Cerebellar cortex (tissue), 1 donor: ENCODE data around the gene ADCY9.

Experiments
- DNase-seq: peaks from one replicate; pipeline ENCODE4 v3.0.0-alpha.2; 2015; ENCODE audit warnings: low spot score

ADCY9 gene

DNA sequence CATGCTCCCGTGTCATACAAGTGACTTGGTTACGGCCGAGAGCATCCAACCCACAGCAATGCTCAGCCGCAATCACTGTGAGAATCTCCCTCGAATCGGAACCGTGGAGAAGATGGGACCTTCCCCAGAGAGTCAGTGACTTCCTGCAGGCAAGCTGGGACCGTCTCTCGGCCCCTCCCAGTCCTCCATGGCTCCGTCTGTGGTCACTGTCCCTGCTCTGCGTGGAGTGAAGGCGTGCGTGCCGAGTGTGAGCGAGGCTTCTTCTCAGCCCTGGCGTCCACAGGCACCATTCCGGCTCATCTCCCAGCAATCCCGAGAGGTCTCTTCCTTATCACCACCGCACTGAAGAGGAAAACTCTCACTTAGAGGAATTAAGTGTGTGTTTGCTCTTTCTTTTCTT lies 113.1 kb downstream of the ADCY9 start:
- DNase-seq, result no peak

DNA sequence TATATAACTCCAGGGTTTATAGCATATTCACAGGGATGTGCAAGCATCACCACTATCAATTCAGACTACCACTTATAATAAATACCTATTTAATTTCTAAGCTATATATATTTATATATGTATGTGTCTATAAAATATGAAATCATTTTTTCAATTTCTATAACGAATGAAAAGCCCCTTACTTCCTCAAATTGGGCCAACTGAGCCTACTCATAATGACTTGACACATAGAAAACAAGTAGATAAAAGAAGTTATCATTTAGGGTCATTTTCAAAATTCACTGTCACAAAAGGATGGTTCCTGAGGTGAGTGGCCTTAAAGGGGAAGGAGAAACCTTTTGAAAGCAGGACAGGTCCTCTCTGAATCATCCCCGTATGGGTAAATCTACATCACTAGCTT lies 114.1 kb downstream of the ADCY9 start:
- DNase-seq, result no peak

DNA sequence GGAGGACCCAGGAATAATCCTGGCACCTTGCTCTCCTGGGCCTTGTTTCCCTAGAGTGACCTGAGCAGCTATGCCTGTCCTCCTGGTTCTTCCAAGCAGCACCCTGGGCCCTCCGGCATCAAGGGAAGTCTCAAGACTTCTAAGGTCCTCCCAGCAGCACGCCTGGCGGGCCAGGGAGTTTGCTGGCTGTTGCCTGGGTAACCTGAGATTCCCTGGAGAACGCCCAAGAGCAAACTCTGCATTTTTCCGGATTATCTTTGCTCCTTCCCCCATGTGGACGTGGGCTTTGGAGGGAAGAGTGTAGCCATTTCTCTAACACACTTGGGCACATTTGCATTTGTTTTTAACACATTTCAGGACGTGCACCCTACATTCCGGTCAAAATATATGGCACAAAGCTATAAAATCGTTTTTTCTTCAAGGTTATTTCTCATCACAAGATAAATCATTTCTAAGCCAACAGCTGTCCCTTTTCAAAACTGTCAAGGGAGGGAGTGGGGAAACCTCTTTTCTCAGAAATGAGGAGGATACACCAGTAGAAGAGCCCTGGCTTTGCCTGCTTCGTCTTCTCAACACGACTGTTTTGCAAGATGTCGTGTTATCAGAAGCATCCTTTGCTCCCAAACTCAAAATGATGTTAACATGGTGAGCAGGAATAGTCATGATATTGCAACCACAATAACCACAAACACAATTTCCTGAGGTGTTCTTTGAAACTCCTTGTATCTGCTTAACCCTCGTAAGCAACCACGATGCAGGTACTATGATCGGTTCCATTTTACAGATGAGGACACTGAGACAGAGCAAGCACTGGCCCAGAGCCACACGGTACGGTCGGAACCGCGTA lies 116.5 kb downstream of the ADCY9 start:
- peak; percentile 34 for DNase-seq

DNA sequence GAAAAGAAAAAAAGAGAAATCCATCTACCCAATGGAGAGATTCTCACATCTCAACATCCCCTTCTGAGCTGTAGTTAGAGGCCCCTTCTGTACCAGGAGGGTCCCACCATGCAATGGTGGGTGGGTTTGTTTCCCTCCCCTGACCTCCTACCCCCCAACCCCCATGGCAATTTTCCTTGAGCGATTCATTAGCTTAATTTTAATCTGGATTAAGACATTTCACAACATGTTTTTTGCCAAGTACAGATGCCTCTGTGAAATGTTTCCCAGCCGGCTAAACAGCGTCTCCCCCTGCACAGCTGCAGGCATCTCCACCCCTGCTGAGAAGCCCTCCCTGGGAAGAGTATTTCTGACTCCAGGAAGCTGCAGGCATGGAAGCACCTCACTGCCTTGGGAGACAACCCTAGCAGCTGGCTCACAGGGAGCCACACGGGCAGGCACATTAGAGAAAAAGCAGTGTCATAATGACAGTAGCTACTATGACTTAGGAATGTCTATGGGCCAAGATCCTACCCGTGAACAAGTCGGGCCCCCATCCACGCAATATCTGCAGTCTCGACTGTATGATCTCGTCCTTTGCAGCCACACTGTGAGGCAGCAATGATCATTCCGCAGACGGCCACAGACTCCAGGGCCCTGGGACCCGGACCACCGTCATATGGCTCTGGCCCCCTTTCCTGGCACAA lies 117.3 kb downstream of the ADCY9 start:
- DNase-seq, result no peak

DNA sequence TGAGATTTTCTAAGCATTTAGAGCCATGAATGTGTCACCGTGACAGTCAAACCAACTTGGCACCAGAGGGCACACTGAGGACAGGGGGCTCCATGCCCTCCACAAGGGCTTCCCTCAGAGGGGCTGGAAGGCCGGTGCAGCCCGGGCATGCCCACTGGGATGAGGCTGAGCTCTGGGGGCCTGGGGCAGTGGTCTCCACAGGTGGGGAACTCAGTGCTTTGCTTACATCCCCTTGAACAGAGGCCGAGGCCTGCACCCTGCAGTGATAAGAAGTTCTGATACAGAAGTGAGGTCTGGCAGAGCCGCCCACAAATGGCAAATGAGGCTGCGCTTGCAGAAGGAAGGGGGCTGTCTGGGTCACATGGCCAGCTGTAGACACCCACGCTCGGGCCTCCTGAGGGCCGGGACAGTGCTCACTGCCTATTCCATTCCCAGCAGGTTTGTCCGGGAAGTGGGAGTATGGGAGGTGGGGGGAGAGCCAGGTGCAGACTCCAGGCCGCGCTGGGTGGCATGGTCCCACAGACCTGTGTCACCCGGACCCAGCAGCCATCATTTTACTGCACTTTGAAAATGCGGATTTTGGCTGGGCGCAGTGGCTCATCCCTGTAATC lies 118.9 kb downstream of the ADCY9 start:
- DNase-seq, result no peak

DNA sequence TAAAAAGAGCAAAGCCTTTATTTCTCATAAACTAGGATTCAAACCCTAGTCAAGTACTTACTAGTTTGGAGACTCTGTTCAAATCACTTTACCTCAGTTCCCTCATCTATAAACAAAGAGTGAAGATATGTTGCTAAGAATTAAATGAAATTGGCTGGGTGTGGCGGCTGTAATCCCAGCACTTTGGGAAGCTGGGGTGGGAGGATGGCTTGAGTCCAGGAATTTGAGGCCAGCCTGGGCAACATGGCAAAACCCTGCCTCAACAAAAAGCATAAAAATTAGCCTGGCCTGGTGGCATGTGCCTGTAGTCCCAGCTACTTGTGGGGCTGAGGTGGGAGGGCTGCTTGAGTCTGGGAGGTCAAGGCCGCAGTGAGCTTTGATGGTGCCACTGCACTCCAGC lies 121.2 kb downstream of the ADCY9 start:
- DNase-seq, result no peak

DNA sequence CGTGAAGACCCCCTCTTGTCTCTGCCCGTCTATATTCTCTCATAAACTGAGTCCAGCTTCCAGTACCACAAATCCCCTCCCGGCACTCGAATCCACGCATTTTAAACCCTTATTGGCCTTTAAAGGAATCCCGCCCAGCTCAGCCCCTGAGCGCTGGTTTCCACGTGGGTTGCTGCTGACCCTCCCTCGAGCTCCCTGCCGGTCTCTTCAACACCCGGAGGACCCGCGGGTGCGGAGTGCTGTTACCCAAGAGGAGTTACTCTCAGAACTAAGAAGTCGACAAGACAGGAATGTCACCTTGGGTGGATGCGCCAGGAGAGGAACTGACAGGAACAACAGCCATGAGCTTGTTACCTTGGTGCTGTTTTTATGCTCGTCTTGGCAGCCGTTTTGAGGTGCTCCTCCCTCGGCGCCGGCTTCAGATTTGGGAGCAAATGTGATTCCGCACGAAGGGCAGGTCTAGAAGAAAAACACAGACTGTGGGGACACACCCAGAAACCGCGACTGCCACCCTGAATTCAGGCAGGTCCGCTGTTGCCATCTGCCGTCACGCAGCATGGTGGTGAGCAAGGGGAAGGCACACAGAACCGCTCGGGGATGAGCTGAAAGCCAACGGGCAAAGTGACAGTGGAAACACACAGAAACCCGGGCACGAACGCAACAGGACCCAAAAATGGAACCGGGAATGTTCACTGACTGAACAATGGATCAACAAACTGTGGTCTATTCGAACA lies 123.0 kb downstream of the ADCY9 start:
- peak; percentile 33 for DNase-seq

DNA sequence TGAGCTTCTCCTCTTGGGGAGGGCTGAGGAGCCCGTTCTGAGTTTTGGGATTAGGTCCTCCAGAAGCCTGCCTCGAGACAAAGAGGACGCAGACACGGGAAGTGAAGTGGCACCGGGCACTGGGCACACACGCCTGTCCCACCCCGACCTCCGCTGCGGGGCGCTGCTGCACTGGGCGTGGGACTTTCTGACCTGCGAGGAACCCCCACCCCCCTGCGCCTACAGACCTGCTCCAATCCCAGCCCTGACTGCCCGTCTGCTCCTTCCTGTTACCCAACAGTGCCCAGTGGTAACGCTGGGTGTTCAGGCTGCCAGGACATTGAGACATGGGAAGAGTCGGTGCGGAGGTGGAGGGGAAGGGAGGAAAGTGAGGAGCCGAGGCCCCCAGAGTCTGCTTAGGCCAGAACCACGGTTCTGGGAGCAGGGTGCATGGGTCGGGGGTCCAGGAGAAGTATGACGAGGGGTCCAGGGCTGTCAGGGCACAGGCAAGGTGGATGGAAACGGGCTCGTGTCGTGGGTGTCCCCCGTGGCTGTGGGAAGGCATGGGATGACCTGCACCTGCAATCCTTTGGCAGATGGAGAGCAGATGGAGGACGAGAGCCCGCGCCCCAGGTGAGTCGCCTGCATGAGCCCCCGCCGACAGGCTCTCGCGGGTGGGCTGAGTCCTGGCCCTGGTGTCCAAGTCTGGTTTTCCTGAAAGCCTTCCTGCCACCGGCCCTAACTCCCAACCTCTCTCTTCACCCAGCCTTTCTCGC lies 123.8 kb downstream of the ADCY9 start:
- peak; percentile 81 for DNase-seq

DNA sequence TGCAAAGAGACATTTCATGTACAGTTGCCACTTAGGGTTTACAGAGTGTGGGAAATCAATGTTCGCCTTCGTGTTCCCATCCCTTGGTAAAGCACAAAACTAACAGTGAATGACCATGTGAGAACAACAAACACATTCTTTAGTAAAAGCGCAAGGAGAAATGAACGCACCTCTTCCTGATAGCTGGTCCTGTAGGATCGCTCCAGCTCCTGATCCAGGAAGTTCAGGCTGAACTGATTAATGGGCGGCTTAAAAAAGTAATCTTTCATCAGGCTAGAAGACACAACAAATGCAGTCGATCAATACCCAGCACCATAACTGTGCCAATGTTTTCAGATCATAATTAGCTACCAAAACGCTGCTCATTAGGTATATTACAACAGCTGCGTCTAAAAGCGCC lies 127.4 kb downstream of the ADCY9 start:
- no peak for DNase-seq

DNA sequence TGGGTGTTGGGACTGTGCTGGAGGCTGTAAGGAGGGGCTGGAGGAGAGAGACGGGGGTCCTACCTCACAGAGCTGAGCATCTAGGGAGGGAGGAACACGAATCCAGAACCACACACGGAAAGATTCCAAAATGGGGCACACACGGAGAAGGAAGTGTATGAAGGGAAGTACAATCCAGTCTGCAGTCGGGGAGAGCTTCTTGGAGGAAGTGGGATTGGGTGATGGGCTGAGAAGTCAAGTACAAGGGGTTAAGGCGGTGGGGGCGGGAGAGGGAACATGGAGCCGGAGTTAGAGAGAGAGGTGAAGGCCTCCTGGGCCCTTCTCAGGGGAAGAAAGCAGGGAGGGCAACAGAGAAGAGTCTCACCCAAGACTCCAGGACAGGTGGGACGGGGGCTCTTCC lies 128.2 kb downstream of the ADCY9 start:
- DNase-seq, result no peak

DNA sequence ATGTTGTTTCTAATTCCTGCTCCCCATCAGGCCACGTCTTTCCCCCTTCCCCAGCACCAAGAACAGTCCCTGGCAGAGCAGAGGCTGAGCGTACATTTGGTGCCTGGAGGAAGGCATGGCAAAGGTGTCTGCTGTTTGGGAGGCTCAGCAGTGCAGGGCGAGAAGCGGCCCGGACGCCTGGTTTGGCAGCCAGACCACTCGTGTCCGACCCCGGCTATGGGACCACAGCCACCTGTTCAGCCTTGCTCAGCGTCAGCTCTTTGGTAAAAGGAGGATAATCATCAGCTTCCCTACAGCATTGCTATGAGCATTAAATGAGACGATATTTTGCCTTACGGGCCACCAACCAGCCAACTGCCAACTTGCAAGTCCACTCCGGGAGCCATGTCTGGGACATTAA lies 129.0 kb downstream of the ADCY9 start:
- no peak for DNase-seq

DNA sequence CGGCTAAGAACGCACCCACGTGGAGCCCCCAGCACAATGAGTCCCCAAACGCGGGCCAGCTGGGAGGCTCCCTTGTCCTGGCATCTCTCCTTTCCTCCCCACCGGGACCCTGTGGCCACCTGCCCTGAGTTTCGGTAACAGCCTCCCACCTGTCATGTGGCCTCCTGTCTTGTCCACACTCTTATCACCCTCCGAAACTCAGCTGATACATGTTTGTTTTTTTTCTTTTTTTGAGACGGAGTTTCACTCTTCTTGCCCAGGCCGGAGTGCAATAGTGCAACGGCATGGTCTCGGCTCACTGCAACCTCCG lies 130.1 kb downstream of the ADCY9 start:
- DNase-seq, result no peak

DNA sequence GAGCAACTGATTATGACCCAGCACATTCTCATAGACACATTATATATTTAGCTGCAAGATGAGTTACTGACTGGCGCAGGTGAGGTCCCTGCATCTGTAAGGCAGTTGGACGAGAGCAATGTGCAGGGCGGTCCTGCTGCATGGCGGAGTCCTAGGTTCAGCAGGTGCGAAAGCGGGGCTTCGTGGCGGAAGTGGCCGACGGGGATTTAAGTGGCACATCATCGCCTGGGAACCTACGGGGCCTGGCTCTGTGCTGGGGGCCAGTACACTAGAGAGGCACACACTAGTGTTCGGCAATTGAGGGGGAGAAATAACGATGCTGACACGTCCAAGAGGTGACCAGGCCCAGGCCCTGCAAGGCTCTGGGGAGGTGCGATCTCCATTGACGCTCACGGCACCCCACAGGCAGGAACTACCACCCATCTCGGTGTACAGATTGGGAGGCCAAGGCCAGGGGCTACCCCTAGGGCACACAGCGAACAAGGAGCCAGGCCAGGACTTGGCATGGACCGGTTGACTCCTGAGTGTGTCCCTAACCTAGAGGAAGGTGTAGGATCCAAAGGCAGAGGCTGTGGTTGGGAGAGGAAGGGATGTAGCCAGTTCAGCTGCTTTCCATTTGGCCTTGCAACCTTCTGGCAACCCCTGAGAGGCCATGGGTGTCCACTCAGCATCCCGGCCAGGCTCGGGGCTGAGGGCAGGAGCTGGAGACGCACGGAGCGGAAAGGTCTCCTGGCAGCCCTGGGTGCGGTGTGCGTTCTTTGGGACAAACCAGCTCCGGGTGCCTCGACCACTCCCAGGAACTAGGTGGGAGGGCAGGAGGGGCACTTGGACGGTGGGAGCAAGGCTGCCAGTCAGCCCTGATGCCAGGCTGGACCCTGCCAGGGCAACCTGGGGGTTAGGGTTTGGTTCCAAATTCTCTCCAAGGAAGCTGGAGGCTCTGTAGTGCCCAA lies 131.9 kb downstream of the ADCY9 start:
- no peak for DNase-seq

DNA sequence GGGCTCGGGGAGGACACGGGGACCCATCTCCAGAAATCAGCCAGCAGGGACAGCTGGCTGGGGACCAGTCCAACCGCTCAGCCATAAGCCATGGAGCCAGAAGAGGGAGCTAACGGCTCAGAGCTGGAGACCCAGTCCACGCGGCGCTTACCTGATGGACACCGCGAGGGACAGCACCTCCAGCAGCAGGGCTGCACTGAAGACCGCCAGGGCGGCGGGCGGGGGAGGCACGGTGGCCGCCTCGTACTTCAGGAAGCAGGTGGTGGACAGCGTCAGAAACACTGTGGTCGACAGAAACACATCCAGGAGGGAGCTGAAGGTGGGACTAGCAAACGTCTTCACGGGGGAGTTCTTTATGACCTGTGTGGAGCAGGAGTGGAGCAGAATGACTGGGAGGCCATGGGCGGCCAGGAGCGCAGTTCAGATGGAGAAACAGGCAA lies 133.1 kb downstream of the ADCY9 start:
- peak; percentile 88 for DNase-seq

DNA sequence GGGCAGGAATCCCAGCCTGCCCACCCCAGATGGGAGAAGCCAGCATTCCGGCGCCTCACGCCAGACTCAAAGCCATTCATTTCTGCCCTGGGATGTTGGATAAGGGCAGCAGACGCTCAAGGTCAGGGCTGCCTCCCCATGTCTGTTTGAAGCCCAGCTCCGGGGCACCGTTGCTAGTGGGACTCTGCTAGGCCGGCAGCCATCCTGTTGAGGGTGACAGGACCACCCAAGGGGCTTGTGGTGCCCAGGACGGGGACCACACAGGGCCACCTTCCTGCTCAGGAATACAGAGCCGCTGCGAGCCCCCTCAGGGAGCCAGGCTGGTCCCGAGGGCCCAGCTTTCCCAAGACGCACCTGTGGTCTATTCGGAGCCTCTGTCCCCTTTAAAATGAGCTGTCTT lies 134.0 kb downstream of the ADCY9 start:
- no peak for DNase-seq

DNA sequence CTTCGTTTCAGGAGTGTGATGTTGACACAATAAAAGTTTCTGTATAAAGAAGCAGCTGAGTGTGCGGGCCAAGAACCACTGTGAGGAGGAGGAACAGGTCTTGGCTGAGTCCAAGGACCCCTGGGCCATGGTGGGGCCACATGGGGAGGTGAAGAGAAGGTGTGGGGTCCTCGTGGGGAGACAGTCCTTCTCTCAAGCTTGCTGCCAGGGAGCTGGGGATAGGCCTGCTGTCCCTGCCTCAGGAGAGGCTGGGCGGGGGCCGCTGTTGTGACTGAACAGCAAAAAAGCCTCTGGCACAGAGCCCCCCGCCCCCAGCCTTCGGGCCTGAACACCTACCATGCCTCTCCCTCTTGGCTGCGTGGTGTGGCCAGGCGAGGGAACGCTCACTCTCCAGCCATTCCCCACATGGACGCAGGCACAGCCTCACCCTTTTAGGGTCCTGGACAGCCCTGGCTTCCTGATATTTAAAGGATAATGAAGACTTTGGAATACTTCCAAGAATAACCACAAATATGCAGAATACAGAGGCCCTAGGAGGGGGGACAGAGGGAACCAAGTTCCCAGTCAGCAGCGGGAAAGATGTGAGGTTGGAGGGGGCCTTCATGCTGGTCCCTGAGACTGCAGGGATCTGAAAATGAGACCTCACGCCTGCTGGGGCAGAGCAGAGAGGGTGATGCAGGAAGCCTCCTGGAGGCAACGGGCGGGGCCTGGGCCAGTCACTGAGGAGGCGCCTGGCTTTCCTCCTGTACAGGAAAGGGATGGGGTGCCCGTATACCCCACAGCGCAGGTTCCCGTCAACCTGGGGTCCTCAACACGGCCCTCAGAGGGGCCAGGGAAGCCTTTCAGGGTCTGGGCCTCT lies 135.8 kb downstream of the ADCY9 start:
- DNase-seq, result no peak

DNA sequence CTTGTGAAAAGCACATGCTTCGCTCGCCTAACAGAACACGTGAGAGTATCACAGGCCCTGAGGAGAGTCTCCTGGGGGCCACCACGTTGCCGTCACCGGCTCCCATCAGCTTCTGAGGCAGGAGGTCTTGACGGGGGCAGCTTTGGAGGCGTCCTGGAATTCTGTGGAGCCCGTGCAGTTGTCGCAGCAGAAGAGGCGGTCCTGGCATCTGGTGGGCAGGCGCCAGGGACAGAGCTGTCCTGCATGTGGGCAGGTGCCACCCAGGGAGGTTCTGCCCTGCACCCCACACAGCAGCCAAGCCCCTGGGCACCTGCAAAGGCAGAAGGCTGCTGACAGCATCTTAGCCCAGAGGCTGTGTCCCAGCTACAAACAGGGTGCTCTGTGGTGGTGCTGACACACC lies 136.7 kb downstream of the ADCY9 start:
- no peak for DNase-seq

DNA sequence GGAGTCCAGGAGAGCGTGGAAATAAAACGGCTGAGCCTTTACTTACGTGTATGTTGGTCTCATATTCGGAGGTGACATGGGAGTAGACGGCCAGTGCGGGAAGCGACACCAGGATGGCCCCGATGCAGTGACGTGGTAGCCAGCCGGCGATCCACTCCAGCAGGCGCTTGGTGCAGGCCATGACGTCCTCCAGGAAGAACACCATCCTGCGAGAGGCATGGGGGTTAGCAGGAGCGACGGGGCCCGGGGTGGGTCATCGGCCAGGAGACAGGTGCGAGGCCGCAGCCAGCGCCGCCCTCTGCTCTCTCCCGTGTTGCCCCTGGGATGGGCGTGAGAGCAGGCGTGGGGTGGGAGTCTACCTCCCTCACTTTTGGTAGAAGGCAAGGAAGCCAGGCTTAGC lies 137.2 kb downstream of the ADCY9 start:
- DNase-seq, result no peak

DNA sequence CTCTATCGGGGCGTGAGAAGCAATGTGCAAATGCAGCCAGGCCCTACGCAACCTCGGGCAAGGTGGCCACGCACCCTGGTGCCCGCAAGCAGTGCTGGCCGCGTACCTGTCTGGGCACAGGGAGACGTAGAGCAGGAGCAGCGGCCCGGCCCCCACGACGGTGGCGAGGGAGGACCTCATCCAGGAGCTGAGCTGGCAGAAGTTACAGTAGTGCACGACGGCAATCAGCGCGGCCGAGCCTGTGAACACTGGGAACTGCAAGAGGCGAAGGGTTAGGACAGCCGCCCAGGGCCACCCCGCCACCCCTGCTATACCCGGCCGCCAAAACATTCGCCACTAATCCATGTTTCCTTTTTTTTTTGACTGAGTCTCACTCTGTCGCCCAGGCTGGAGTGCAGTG lies 138.9 kb downstream of the ADCY9 start:
- DNase-seq, result no peak

DNA sequence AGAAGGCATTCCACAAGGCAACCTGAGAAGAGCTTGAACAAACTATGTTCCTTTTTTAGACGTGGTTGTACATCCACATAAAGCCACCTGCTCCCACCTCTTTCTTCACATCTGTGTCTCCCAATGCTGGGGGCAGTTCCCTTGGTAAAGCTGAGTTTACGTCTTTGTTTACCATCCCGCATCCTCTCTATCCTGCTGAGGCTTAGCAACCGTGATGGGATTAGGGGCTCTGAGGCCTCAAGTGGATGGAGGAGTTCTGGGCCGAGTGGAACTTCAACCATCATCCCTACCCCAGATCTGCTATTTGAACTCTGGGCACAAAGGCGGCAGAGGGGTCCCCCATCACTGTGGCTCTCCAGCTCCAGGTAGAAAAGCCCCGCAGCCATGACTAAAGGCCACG lies 141.5 kb downstream of the ADCY9 start:
- no peak for DNase-seq
